SK-N-SH (cell line): Measurements from ENCODE around the gene OAF. TPM values are rescaled to one million over a fixed set of nuclear protein-coding genes. Genes with fewer than 3 reads are reported as not detected.

Experiments
- CTCF ChIA-PET: fragments of 300-600, 350-600 bp; formaldehyde crosslinking; extraction: SDS; loops from one replicate; lab custom pipeline; 2021; lab: Yijun Ruan, JAX
- POLR2A ChIA-PET: fragments of 350-600 bp; sonication (Branson Sonifier 250); formaldehyde crosslinking; extraction: SDS; loops from one replicate; lab custom pipeline; 2020; ENCODE audit warnings: antibody characterized with exemption, inconsistent platforms; lab: Yijun Ruan, JAX
- DNase-seq: peaks from one replicate; pipeline ENCODE4 v3.0.0; 2012
- H2AFZ ChIP-seq: fragments of 200-600 bp; sonication (generic); 2 replicates; pipeline ENCODE4 v1.8.1; 2016; ENCODE audit warnings: antibody characterized with exemption, mild to moderate bottlenecking, low read depth
- H3F3A ChIP-seq: fragments of 200-600 bp; sonication (generic); replicated peaks from 2 replicates; pipeline ENCODE3; 2016; ENCODE audit warnings: antibody characterized with exemption, mild to moderate bottlenecking; ENCODE audit not compliant: insufficient read depth
- H3K27ac ChIP-seq, 2 experiments: fragments of 200-500 bp in 1 of 2; fragments of 200-600 bp in 1 of 2; sonication (Bioruptor generic) in 1 of 2; sonication (generic), shearing (Covaris generic) in 1 of 2; 2 replicates each; pipeline versions ENCODE4 v1.5.1 to v1.6.1; 2014 to 2016; ENCODE audit warnings: low read depth in 2 of 2, inconsistent platforms in 1 of 2, low read length in 1 of 2, mild to moderate bottlenecking in 1 of 2, mixed read lengths in 1 of 2
- H3K27me3 ChIP-seq: fragments of 200-600 bp; sonication (generic), shearing (Covaris generic); 2 replicates; pipeline ENCODE4 v1.6.1; 2016; ENCODE audit warnings: mixed run types; ENCODE audit not compliant: insufficient read depth
- H3K36me3 ChIP-seq, 2 experiments: fragments of 200-500 bp in 1 of 2; fragments of 200-600 bp in 1 of 2; sonication (Bioruptor generic) in 1 of 2; sonication (generic) in 1 of 2; replicated peaks in 1 of 2; 2 replicates each; pipeline versions ENCODE3 to v1.5.1; 2014 to 2016; ENCODE audit warnings: low read length in 1 of 2, mild to moderate bottlenecking in 1 of 2; ENCODE audit not compliant: insufficient read depth in 2 of 2, control insufficient read depth in 1 of 2
- H3K4me1 ChIP-seq, 2 experiments: fragments of 200-500 bp in 1 of 2; fragments of 200-600 bp in 1 of 2; sonication (Bioruptor generic) in 1 of 2; sonication (generic), shearing (Covaris generic) in 1 of 2; 2 replicates each; pipeline versions ENCODE4 v1.5.1 to v1.6.1; 2014 to 2016; ENCODE audit warnings: low read depth in 1 of 2, low read length in 1 of 2, mixed run types in 1 of 2; ENCODE audit not compliant: insufficient read depth in 2 of 2, control insufficient read depth in 1 of 2
- H3K4me2 ChIP-seq: fragments of 200-600 bp; sonication (generic), shearing (Covaris generic); 2 replicates; pipeline ENCODE4 v1.6.1; 2017; ENCODE audit warnings: mixed run types
- H3K4me3 ChIP-seq, 2 experiments: fragments of 200-500 bp in 1 of 2; fragments of 200-600 bp in 1 of 2; sonication (Bioruptor generic) in 1 of 2; sonication (generic), shearing (Covaris generic) in 1 of 2; 2 replicates each; pipeline versions ENCODE4 v1.5.1 to v1.8.1; 2014 to 2016; ENCODE audit warnings: low read depth in 2 of 2, inconsistent platforms in 1 of 2, low read length in 1 of 2, mild to moderate bottlenecking in 1 of 2, mixed read lengths in 1 of 2, moderate library complexity in 1 of 2
- H3K79me2 ChIP-seq: fragments of 200-600 bp; sonication (generic); 2 replicates; pipeline ENCODE4 v1.8.1; 2017; ENCODE audit warnings: mild to moderate bottlenecking; ENCODE audit not compliant: insufficient read depth
- H3K9ac ChIP-seq: fragments of 200-600 bp; sonication (generic); 2 replicates; pipeline ENCODE4 v1.6.1; 2017; ENCODE audit warnings: mixed run types
- H3K9me2 ChIP-seq: fragments of 200-600 bp; sonication (generic); 2 replicates; pipeline ENCODE4 v1.6.1; 2017; ENCODE audit warnings: mixed run types
- H3K9me3 ChIP-seq: fragments of 200-600 bp; sonication (generic); 2 replicates; pipeline ENCODE4 v1.6.1; 2017; ENCODE audit warnings: mixed run types, mild to moderate bottlenecking, moderate library complexity
- H4K20me1 ChIP-seq: fragments of 200-600 bp; sonication (generic); 2 replicates; pipeline ENCODE4 v1.6.1; 2017; ENCODE audit warnings: mild to moderate bottlenecking, mixed run types; ENCODE audit not compliant: insufficient read depth
- CHD2 ChIP-seq: fragments of 150-350 bp; IDR thresholded peaks from 2 replicates; pipeline ENCODE4 v1.6.1; 2018; ENCODE audit warnings: low read length; ENCODE audit not compliant: partially characterized antibody
- CTCF ChIP-seq: fragments of 200-600 bp; sonication (generic); IDR thresholded peaks from 2 replicates; pipeline ENCODE4 v1.6.1; 2017; ENCODE audit warnings: antibody characterized with exemption, mild to moderate bottlenecking, moderate library complexity
- EP300 ChIP-seq, 2 experiments: IDR thresholded peaks; 2 replicates each; pipeline versions ENCODE4 v1.4.0 to v1.6.1; 2012; ENCODE audit warnings: borderline replicate concordance in 1 of 2, low read depth in 1 of 2, low read length in 1 of 2
- FOSL2 ChIP-seq: IDR thresholded peaks from 2 replicates; pipeline ENCODE4 v1.4.0; 2012; ENCODE audit warnings: low read depth, mild to moderate bottlenecking, moderate library complexity, borderline replicate concordance
- IRF3 ChIP-seq: fragments of 150-350 bp; IDR thresholded peaks from 2 replicates; pipeline ENCODE4 v1.6.1; 2016; ENCODE audit warnings: mild to moderate bottlenecking, low read depth, low read length
- JUND ChIP-seq: IDR thresholded peaks from 2 replicates; pipeline ENCODE4 v1.4.0; 2012
- MXI1 ChIP-seq: IDR thresholded peaks from 2 replicates; pipeline ENCODE4 v1.6.1; 2012; ENCODE audit warnings: mild to moderate bottlenecking, low read depth, low read length, improper control_type of control experiment
- NFIC ChIP-seq: IDR thresholded peaks from 2 replicates; pipeline ENCODE4 v1.4.0; 2012; ENCODE audit warnings: borderline replicate concordance
- NRF1 ChIP-seq: IDR thresholded peaks from 2 replicates; pipeline ENCODE4 v1.6.1; 2012; ENCODE audit warnings: low read depth, mild to moderate bottlenecking, low read length
- RFX5 ChIP-seq: IDR thresholded peaks from 2 replicates; pipeline ENCODE4 v1.6.1; 2012; ENCODE audit warnings: mild to moderate bottlenecking, improper control_type of control experiment, low read length
- RXRA ChIP-seq: IDR thresholded peaks from 2 replicates; pipeline ENCODE4 v1.4.0; 2012; ENCODE audit warnings: low read depth, mild to moderate bottlenecking, borderline replicate concordance
- SIN3A ChIP-seq: IDR thresholded peaks from 2 replicates; pipeline ENCODE4 v1.6.1; 2012; ENCODE audit warnings: low read depth, mild to moderate bottlenecking, low read length, moderate library complexity, borderline replicate concordance
- SMC3 ChIP-seq: IDR thresholded peaks from 2 replicates; pipeline ENCODE4 v1.6.1; 2012; ENCODE audit warnings: low read depth, low read length, improper control_type of control experiment
- TAF1 ChIP-seq: IDR thresholded peaks from 2 replicates; pipeline ENCODE4 v1.6.1; 2012; ENCODE audit warnings: low read depth, mild to moderate bottlenecking, low read length, moderate library complexity, borderline replicate concordance
- TEAD4 ChIP-seq: IDR thresholded peaks from 2 replicates; pipeline ENCODE4 v1.4.0; 2012; ENCODE audit warnings: mild to moderate bottlenecking, borderline replicate concordance; ENCODE audit not compliant: insufficient read depth
- USF2 ChIP-seq: fragments of 150-350 bp; IDR thresholded peaks from 2 replicates; pipeline ENCODE4 v1.6.1; 2017; ENCODE audit warnings: antibody characterized with exemption, low read length, low read depth, borderline replicate concordance
- YY1 ChIP-seq: IDR thresholded peaks from 2 replicates; pipeline ENCODE4 v1.4.0; 2012; ENCODE audit warnings: low read depth, mild to moderate bottlenecking
- WGBS: methylation state at CpG from one replicate; pipeline ENCODE4 v1.1.6; 2017; ENCODE audit warnings: low lambda C conversion rate; 5-methylcytosine and 5-hydroxymethylcytosine counted together
- polyA plus RNA-seq, 3 experiments: library from polyadenylated mRNA; depleted of rRNA; stranded (reverse); fragments of >200 nt; gene quantifications; 2 replicates each; pipeline ENCODE4 v1.2.3, GENCODE V29; 2012
- TF ChIP-seq, protein P1 (sequence below): IDR thresholded peaks from 2 replicates; pipeline ENCODE4; 2012
- TF ChIP-seq, protein P2 (sequence below): IDR thresholded peaks from 2 replicates; pipeline ENCODE4 v1.4.0; 2012; ENCODE audit warnings: low read depth

Gene OAF
- polyA plus RNA-seq, 1 of the 3 experiments (the other 2 are of a cell fraction): 28.0 TPM

DNA sequence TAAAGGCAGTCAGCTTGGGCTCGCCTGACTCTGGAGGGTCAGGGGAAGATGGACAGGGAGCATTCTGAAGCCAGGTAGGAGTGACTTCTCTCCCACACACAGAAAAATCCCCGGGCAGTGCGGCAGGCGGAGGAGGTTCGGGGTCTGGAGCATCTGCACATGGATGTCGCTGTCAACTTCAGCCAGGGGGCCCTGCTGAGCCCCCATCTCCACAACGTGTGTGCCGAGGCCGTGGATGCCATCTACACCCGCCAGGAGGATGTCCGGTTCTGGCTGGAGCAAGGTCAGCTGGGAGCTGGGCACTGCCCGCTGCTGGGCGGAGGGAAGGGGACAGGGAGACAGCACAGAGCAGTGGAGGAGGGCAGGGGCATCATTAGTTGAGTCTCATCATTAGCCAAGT lies 15.9 kb downstream of the OAF start:
- no peaks in the 10 kb centered on the region for H3K36me3 ChIP-seq
- no peak overlapping the region for H3K4me2 ChIP-seq
- H3K27ac ChIP-seq: no peak overlapping the region
- H3F3A ChIP-seq: no peaks in the 10 kb centered on the region
- 79% methylated on average over 6 of the region's 13 CpGs for WGBS
- DNase-seq: no peak
- POLR2A ChIA-PET: no interaction called here
- H3K4me3 ChIP-seq: no peak overlapping the region
- no peak overlapping the region for H2AFZ ChIP-seq
- H3K79me2 ChIP-seq: no peaks in the 10 kb centered on the region
- no peak overlapping the region for H3K9ac ChIP-seq
- TF ChIP-seq SMC3 (no peak), RFX5 (no peak), TAF1 (no peak), RXRA (no peak), SIN3A (no peak), CTCF (no peak), EP300 (IDR thresholded peaks at IDR 0.05; ENCODE audit: borderline replicate concordance in 1 of 2, low read depth in 1 of 2, low read length in 1 of 2) (no peak), TEAD4 (no peak), FOSL2 (no peak), CHD2 (no peak), JUND (no peak), MXI1 (no peak), USF2 (no peak), NRF1 (no peak), IRF3 (no peak), NFIC (no peak), YY1 (no peak)
- TF ChIP-seq, protein P1, sequence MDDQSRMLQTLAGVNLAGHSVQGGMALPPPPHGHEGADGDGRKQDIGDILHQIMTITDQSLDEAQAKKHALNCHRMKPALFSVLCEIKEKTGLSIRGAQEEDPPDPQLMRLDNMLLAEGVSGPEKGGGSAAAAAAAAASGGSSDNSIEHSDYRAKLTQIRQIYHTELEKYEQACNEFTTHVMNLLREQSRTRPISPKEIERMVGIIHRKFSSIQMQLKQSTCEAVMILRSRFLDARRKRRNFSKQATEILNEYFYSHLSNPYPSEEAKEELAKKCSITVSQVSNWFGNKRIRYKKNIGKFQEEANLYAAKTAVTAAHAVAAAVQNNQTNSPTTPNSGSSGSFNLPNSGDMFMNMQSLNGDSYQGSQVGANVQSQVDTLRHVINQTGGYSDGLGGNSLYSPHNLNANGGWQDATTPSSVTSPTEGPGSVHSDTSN: no peak
- TF ChIP-seq, protein P2, sequence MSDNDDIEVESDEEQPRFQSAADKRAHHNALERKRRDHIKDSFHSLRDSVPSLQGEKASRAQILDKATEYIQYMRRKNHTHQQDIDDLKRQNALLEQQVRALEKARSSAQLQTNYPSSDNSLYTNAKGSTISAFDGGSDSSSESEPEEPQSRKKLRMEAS: no peak
- CTCF ChIA-PET: interaction anchor here (0.6 to 19.4 kb wide), 10 partner anchors 9 to 745 kb away, joined by 3 to 622 read pairs (median 4); partner anchors contain the start of gene OAF
- H3K4me1 ChIP-seq: no peaks in the 10 kb centered on the region; a peak in 1 of 4 replicates
- no peaks in the 10 kb centered on the region for H3K9me3 ChIP-seq
- H3K27me3 ChIP-seq: no peaks in the 10 kb centered on the region
- no peaks in the 10 kb centered on the region for H3K9me2 ChIP-seq
- H4K20me1 ChIP-seq: no peaks in the 10 kb centered on the region
